CD4-positive, alpha-beta memory T cell (primary cell): ENCODE results near the gene TGFA. TPM values are rescaled to one million over a fixed set of nuclear protein-coding genes. Genes with fewer than 3 reads are reported as not detected.
A peak's percentile ranks its signal among the peaks of the same experiment; 100 is the strongest.

ENCODE experiments used
- CTCF ChIA-PET: fragments of 350-600 bp; sonication (Branson Sonifier 250); formaldehyde crosslinking; loops from one replicate; lab custom pipeline; 2021; ENCODE audit warnings: inconsistent platforms; ENCODE audit not compliant: partially characterized antibody; lab: Charles Lee
- POLR2A ChIA-PET: fragments of 350-600 bp; sonication (Branson Sonifier 250); formaldehyde crosslinking; loops from one replicate; lab custom pipeline; 2021; ENCODE audit not compliant: partially characterized antibody; lab: Charles Lee
- DNase-seq, 5 donors: peaks; one replicate each; pipeline versions ENCODE4 v3.0.0 to v3.0.0-alpha.2; 2020 to 2022; ENCODE audit warnings: mixed read lengths in 1 of 5
- H3K27ac ChIP-seq: one replicate; pipeline ENCODE4 v1.7.0; 2013; ENCODE audit warnings: low read depth, low read length
- H3K27me3 ChIP-seq: 2 replicates; pipeline ENCODE4 v1.7.0; 2013; ENCODE audit warnings: mild to moderate bottlenecking, low read length, moderate library complexity; ENCODE audit not compliant: insufficient read depth
- H3K36me3 ChIP-seq: 2 replicates; pipeline ENCODE4 v1.7.0; 2013; ENCODE audit warnings: mild to moderate bottlenecking, low read length, moderate library complexity; ENCODE audit not compliant: insufficient read depth
- H3K4me1 ChIP-seq: 2 replicates; pipeline ENCODE4 v1.7.0; 2013; ENCODE audit warnings: mild to moderate bottlenecking, low read length, moderate library complexity; ENCODE audit not compliant: insufficient read depth
- H3K4me3 ChIP-seq, 2 donors: one replicate each; pipeline ENCODE4 v1.7.0; 2013; ENCODE audit warnings: low read length in 2 of 2, mild to moderate bottlenecking in 1 of 2
- H3K9me3 ChIP-seq, 2 donors: one replicate each; pipeline ENCODE4 v1.7.0; 2013; ENCODE audit warnings: low read length in 2 of 2, control low read depth in 1 of 2; ENCODE audit not compliant: control insufficient read depth in 1 of 2
- H3K27ac Mint-ChIP-seq, 7 donors: one replicate each; pipeline ENCODE4 v1.8.0; 2020 to 2021; ENCODE audit warnings: mixed read lengths in 7 of 7, mild to moderate bottlenecking in 6 of 7, inconsistent platforms in 3 of 7, moderate library complexity in 3 of 7
- H3K27me3 Mint-ChIP-seq, 2 donors: one replicate each; pipeline ENCODE4 v1.8.0; 2020 to 2021; ENCODE audit warnings: mixed read lengths in 2 of 2
- H3K36me3 Mint-ChIP-seq, 2 donors: one replicate each; pipeline ENCODE4 v1.8.0; 2020 to 2021; ENCODE audit warnings: mixed read lengths in 2 of 2, inconsistent platforms in 1 of 2, mild to moderate bottlenecking in 1 of 2
- H3K4me1 Mint-ChIP-seq, 4 donors: one replicate each; pipeline ENCODE4 v1.8.0; 2020 to 2021; ENCODE audit warnings: mixed read lengths in 4 of 4, mild to moderate bottlenecking in 1 of 4
- H3K4me3 Mint-ChIP-seq, 8 donors: one replicate each; pipeline ENCODE4 v1.8.0; 2020 to 2021; ENCODE audit warnings: mixed read lengths in 8 of 8, mild to moderate bottlenecking in 7 of 8, moderate library complexity in 6 of 8, inconsistent platforms in 3 of 8
- H3K9me3 Mint-ChIP-seq, 8 donors: one replicate each; pipeline ENCODE4 v1.8.0; 2020 to 2021; ENCODE audit warnings: mixed read lengths in 8 of 8, mild to moderate bottlenecking in 5 of 8, inconsistent platforms in 3 of 8, moderate library complexity in 1 of 8
- intact Hi-C: fragments of 100-400 bp; cut with micrococcal nuclease; formaldehyde crosslinking; loops from one replicate; pipeline ENCODE4 v1.15.1; 2023
- polyA plus RNA-seq, 2 donors: library from polyadenylated mRNA; unstranded; fragments of 300-500 nt; fragmentation: Illumina TruSeq; gene quantifications; one replicate each; pipeline ENCODE4 v1.2.3, GENCODE V29; 2021
- total RNA-seq, 2 experiments: library from RNA; stranded (reverse); gene quantifications; one replicate each; pipeline ENCODE4 v1.2.3, GENCODE V29; 2021

The TGFA gene
- total and polyA plus RNA-seq, 4 experiments from 2014 or later = 0.46 to 4.2 (median 2.3) TPM

GRCh38 chr2:70458661-70459060 lies 95.0 kb downstream of the TGFA start:
- intact Hi-C loops = no loop called here
- peaks cover 6 to 9% (median 7%) of the 10 kb centered on the region in 4 donors for H3K4me1 Mint-ChIP-seq
- no peak overlapping the region for H3K27ac Mint-ChIP-seq
- Histone ChIP-seq H3K4me1 (no peaks in the 10 kb centered on the region), H3K9me3 (no peaks in the 10 kb centered on the region), H3K36me3 (no peaks in the 10 kb centered on the region), H3K27ac (no peak overlapping the region), H3K4me3 (no peak overlapping the region), H3K27me3 (no peaks in the 10 kb centered on the region)
- CTCF ChIA-PET = no interaction called here
- no peaks in the 10 kb centered on the region for H3K9me3 Mint-ChIP-seq
- peaks cover 0 to 7% of the 10 kb centered on the region in 2 donors for H3K36me3 Mint-ChIP-seq
- H3K4me3 Mint-ChIP-seq = no peak overlapping the region
- POLR2A ChIA-PET = no interaction called here
- DNase-seq = no peak
- H3K27me3 Mint-ChIP-seq = no peaks in the 10 kb centered on the region

GRCh38 chr2:70456585-70457495 lies 96.8 kb downstream of the TGFA start:
- no peaks in the 10 kb centered on the region for H3K9me3 Mint-ChIP-seq
- no peak overlapping the region for H3K4me3 ChIP-seq
- H3K27me3 ChIP-seq = no peaks in the 10 kb centered on the region
- peak overlapping the region in 1 of 7 donors; percentile 15 for H3K27ac Mint-ChIP-seq
- H3K4me1 ChIP-seq = no peaks in the 10 kb centered on the region
- CTCF ChIA-PET = no interaction called here
- no peak overlapping the region for H3K27ac ChIP-seq
- peaks cover 6 to 9% (median 7%) of the 10 kb centered on the region in 4 donors for H3K4me1 Mint-ChIP-seq
- no peaks in the 10 kb centered on the region for H3K27me3 Mint-ChIP-seq
- no peaks in the 10 kb centered on the region for H3K9me3 ChIP-seq
- no peaks in the 10 kb centered on the region for H3K36me3 ChIP-seq
- no peak for DNase-seq
- POLR2A ChIA-PET = no interaction called here
- peaks cover 0 to 4% of the 10 kb centered on the region in 2 donors for H3K36me3 Mint-ChIP-seq
- no peak overlapping the region for H3K4me3 Mint-ChIP-seq
- intact Hi-C loops = no loop called here

GRCh38 chr2:70454936-70455544 lies 98.6 kb downstream of the TGFA start:
- Mint-ChIP-seq H3K4me3 (no peak overlapping the region), H3K4me1 (peaks cover 6 to 9% (median 7%) of the 10 kb centered on the region in 4 donors), H3K36me3 (peaks cover 1 to 13% of the 10 kb centered on the region in 2 donors), H3K27me3 (no peaks in the 10 kb centered on the region), H3K9me3 (no peaks in the 10 kb centered on the region), H3K27ac (no peak overlapping the region)
- Histone ChIP-seq H3K27ac (no peak overlapping the region), H3K4me1 (no peaks in the 10 kb centered on the region), H3K36me3 (no peaks in the 10 kb centered on the region), H3K4me3 (no peak overlapping the region), H3K9me3 (no peaks in the 10 kb centered on the region), H3K27me3 (no peaks in the 10 kb centered on the region)
- intact Hi-C loops = no loop called here
- CTCF ChIA-PET = no interaction called here
- POLR2A ChIA-PET = no interaction called here
- no peak for DNase-seq

GRCh38 chr2:70450641-70451250 lies 102.9 kb downstream of the TGFA start:
- no peaks in the 10 kb centered on the region for H3K27me3 ChIP-seq
- H3K36me3 ChIP-seq = no peaks in the 10 kb centered on the region
- no peaks in the 10 kb centered on the region for H3K4me1 ChIP-seq
- intact Hi-C loops = no loop called here
- Mint-ChIP-seq H3K4me1 (peaks cover 0 to 2% (median under 1%) of the 10 kb centered on the region in 4 donors), H3K36me3 (peaks cover 1 to 13% of the 10 kb centered on the region in 2 donors), H3K4me3 (no peak overlapping the region), H3K27me3 (no peaks in the 10 kb centered on the region), H3K9me3 (no peaks in the 10 kb centered on the region), H3K27ac (no peak overlapping the region)
- H3K9me3 ChIP-seq = no peaks in the 10 kb centered on the region
- ChIA-PET CTCF (no interaction called here), POLR2A (no interaction called here)
- H3K4me3 ChIP-seq = no peak overlapping the region
- no peak overlapping the region for H3K27ac ChIP-seq
- DNase-seq = no peak

GRCh38 chr2:70448041-70448440 lies 105.6 kb downstream of the TGFA start:
- no peaks in the 10 kb centered on the region for H3K27me3 Mint-ChIP-seq
- ChIA-PET POLR2A (no interaction called here), CTCF (no interaction called here)
- intact Hi-C loops = no loop called here
- Histone ChIP-seq H3K4me1 (no peaks in the 10 kb centered on the region), H3K36me3 (no peaks in the 10 kb centered on the region), H3K27ac (no peak overlapping the region), H3K9me3 (no peaks in the 10 kb centered on the region), H3K4me3 (no peak overlapping the region), H3K27me3 (no peaks in the 10 kb centered on the region)
- no peak for DNase-seq
- peaks cover 0 to 1% (median 0%) of the 10 kb centered on the region in 4 donors for H3K4me1 Mint-ChIP-seq
- H3K9me3 Mint-ChIP-seq = no peaks in the 10 kb centered on the region
- no peak overlapping the region for H3K4me3 Mint-ChIP-seq
- H3K36me3 Mint-ChIP-seq = peaks cover 1 to 12% of the 10 kb centered on the region in 2 donors
- H3K27ac Mint-ChIP-seq = peak overlapping the region in 1 of 7 donors; percentile 37

GRCh38 chr2:70443726-70444125 lies 109.9 kb downstream of the TGFA start:
- peaks cover 0 to 1% of the 10 kb centered on the region in 2 donors for H3K27me3 Mint-ChIP-seq
- H3K36me3 Mint-ChIP-seq = no peaks in the 10 kb centered on the region
- Histone ChIP-seq H3K27ac (no peak overlapping the region), H3K27me3 (no peaks in the 10 kb centered on the region), H3K9me3 (no peaks in the 10 kb centered on the region), H3K4me1 (peaks cover 24% of the 10 kb centered on the region), H3K36me3 (no peaks in the 10 kb centered on the region), H3K4me3 (no peak overlapping the region)
- ChIA-PET CTCF (no interaction called here), POLR2A (no interaction called here)
- peak overlapping the region in 3 of 7 donors; percentile 3 to 70 (median 8) for H3K27ac Mint-ChIP-seq
- intact Hi-C loops = no loop called here
- peaks cover 0 to 1% (median 0%) of the 10 kb centered on the region in 8 donors for H3K9me3 Mint-ChIP-seq
- DNase-seq = no peak
- H3K4me1 Mint-ChIP-seq = peaks cover 14 to 38% (median 23%) of the 10 kb centered on the region in 4 donors
- no peak overlapping the region for H3K4me3 Mint-ChIP-seq

- Histone ChIP-seq H3K27ac (no peak overlapping the region), H3K27me3 (no peaks in the 10 kb centered on the region), H3K4me1 (peaks cover 24% of the 10 kb centered on the region), H3K4me3 (no peak overlapping the region), H3K36me3 (no peaks in the 10 kb centered on the region), H3K9me3 (no peaks in the 10 kb centered on the region)
- Mint-ChIP-seq H3K27ac (peak overlapping the region in 1 of 7 donors; percentile 22), H3K4me3 (no peak overlapping the region), H3K27me3 (peaks cover 0 to 1% of the 10 kb centered on the region in 2 donors), H3K9me3 (peaks cover 0 to 1% (median 0%) of the 10 kb centered on the region in 8 donors), H3K36me3 (no peaks in the 10 kb centered on the region), H3K4me1 (peaks cover 14 to 44% (median 24%) of the 10 kb centered on the region in 4 donors)
- DNase-seq = no peak
- ChIA-PET CTCF (no interaction called here), POLR2A (no interaction called here)
- intact Hi-C loops = no loop called here
These were observed 110.6 kb downstream of the TGFA start for GRCh38 chr2:70443078-70443465.
